ENCODE results near the gene TMPRSS6. TPM values are rescaled to one million over a fixed set of nuclear protein-coding genes. Genes with fewer than 3 reads are reported as not detected.

Gene TMPRSS6
- total and polyA plus RNA-seq, 12 donors: under 0.01 to 1.2 (median 0.08) TPM; not detected in 7

DNA sequence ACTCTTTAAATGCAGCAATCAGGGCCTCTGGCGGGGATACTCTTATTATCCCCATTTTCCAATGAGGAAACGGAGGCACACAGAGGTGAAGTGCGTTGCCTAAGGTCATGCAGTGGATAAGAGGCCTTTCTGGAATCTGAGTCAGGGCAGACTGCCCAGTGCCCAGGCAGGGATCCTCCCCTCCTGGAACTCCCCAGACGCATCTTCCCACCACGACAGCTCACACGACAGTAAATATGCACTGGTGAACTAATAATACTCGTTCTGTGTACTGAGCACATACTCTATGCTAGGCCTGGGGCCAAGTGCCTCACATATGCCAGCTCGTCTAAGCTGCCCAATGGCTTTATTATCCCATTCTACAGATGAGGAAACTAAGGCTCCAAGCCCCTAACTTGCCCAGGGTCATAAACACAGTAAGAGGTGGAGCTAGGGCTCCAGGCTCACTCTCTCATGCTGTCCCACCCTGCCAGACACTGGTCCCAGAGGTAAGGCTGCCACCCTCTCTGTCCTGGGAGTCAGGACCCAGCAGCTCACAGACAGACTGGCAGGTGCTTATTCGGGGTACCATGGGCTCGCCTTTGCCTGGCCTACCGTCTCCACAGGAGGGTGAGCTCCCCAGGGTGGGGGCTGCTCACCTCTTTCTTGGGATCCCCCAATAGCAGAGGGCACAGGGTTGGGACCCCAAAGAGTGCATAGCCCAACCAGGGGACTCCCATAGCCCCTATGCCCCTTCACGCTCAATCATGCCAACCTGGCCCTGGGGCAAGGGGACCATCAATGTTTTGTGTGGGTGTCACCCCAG is 37.9 kb upstream of the TMPRSS6 start:
- no peaks in the 10 kb centered on the region for H3K9me3 ChIP-seq (replicated peaks in 1 of 3)
- no peak overlapping the region for H3K27ac ChIP-seq
- TF ChIP-seq POLR2A (IDR thresholded peaks at IDR 0.05): no peak
- no peak for TF ChIP-seq CTCF (IDR thresholded peaks at IDR 0.05)
- 83 to 87% (median 86%) methylated on average over 9 to 12 of the region's 12 CpGs for WGBS, 4 donors
- no peak overlapping the region for H3K4me3 ChIP-seq
- no peaks in the 10 kb centered on the region for H3K36me3 ChIP-seq (replicated peaks in 1 of 2)
- no peak for DNase-seq
- no peaks in the 10 kb centered on the region for H3K27me3 ChIP-seq
- no peaks in the 10 kb centered on the region for H3K4me1 ChIP-seq (replicated peaks in 1 of 2)
- intact Hi-C loops (cut with DNase I): no loop called here

DNA sequence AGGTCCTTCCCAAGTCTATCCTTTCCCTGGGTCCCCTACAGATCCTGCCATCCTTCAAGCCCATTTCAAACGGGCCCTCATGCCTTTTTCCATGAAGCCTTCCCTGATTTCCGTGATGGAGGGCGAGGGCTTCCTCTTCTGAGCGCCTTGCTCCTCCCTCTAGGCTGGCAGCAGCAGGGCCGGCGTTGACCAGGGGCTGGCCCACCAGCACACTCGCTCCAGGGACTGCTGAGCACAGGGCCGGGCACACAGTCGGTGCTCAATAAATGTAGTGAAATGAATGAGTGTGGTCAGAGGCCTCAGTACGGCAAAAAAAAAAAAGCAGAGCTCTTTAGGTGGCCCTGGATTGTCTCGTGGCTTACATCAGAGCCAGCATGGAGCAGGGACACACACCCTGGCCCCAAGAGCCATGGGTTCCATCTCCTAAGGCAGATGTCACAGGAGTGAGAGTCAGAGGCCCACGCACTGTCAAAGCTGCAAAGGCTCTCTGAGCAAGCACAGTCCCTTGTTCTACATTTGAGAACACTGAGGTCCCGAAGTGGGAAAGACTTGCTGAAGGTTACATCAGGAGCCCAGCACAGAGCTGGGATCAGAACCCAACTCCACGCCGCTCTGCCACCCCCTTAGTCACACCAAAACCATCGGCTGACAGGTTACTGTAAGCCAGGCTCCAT is 37.1 kb upstream of the TMPRSS6 start:
- no peaks in the 10 kb centered on the region for H3K4me1 ChIP-seq (replicated peaks in 1 of 2)
- intact Hi-C loops (cut with DNase I): no loop called here
- H3K27me3 ChIP-seq: no peaks in the 10 kb centered on the region
- H3K4me3 ChIP-seq: no peak overlapping the region
- H3K36me3 ChIP-seq (replicated peaks in 1 of 2): no peaks in the 10 kb centered on the region
- DNase-seq: no peak
- H3K27ac ChIP-seq: no peak overlapping the region
- no peaks in the 10 kb centered on the region for H3K9me3 ChIP-seq (replicated peaks in 1 of 3)
- 81 to 86% (median 81%) methylated on average over 16 of the region's 16 CpGs for WGBS, 4 donors
- TF ChIP-seq CTCF (IDR thresholded peaks at IDR 0.05): no peak
- no peak for TF ChIP-seq POLR2A (IDR thresholded peaks at IDR 0.05)

GRCh38 chr22:37146051-37146385 is 36.5 kb upstream of the TMPRSS6 start:
- DNase-seq: no peak
- intact Hi-C loops (cut with DNase I): no loop called here

More at GRCh38 chr22:37146051-37146385, 36.5 kb upstream of the TMPRSS6 start:
- no peak overlapping the region for H3K27ac ChIP-seq
- no peaks in the 10 kb centered on the region for H3K36me3 ChIP-seq (replicated peaks in 1 of 2)
- no peaks in the 10 kb centered on the region for H3K27me3 ChIP-seq
- H3K4me3 ChIP-seq: no peak overlapping the region
- H3K9me3 ChIP-seq (replicated peaks in 1 of 3): no peaks in the 10 kb centered on the region
- no peaks in the 10 kb centered on the region for H3K4me1 ChIP-seq (replicated peaks in 1 of 2)
- 75 to 84% (median 78%) methylated on average over 6 of the region's 6 CpGs for WGBS, 4 donors
- TF ChIP-seq POLR2A (IDR thresholded peaks at IDR 0.05): no peak
- no peak for TF ChIP-seq CTCF (IDR thresholded peaks at IDR 0.05)

Measured in adrenal gland (tissue), 12 donors.